DMS53 treated with DMSO at 0.1 percent for 48 hours (cell line): ENCODE data around the gene TCEA3.

Experiments used
- DNase-seq: peaks from one replicate; lab custom pipeline; 2025; ENCODE audit not compliant: unreplicated experiment; lab: John Stamatoyannopoulos, UW

TCEA3 gene

GRCh38 chr1:23341931-23342692, 82.4 kb downstream of the TCEA3 start:
- no peak for DNase-seq

- DNase-seq = no peak
Observed at GRCh38 chr1:23339632-23340031, 84.9 kb downstream of the TCEA3 start.

GRCh38 chr1:23337869-23338268, 86.7 kb downstream of the TCEA3 start:
- DNase-seq = no peak

- DNase-seq = no peak
Observed at GRCh38 chr1:23331713-23332112, 92.8 kb downstream of the TCEA3 start.
